ENCODE data around the gene SRRT.
"Not testable (repeated sequence)": the region's sequence is repeated elsewhere in the genome, so short reads cannot be mapped to it uniquely, and the experiment has no call there.

The SRRT gene

GRCh38 chr7:100895701-100895955 is 20.7 kb downstream of the SRRT start, which contains the start of gene ACHE:
Gene ACHE (minus strand): TSS chr7:100895888. CDS start chr7:100894232, 1,656 bp downstream.
- no peak for DNase-seq

- peak; percentile 28 for DNase-seq
These were observed 21.2 kb downstream of the SRRT start for GRCh38 chr7:100895956-100896731.

GRCh38 chr7:100896732-100897608 is 22.1 kb downstream of the SRRT start:
- DNase-seq: peak; percentile 21

GRCh38 chr7:100897772-100898454 is 23.0 kb downstream of the SRRT start:
- no peak for DNase-seq

- DNase-seq: no peak
These were observed 24.5 kb downstream of the SRRT start for GRCh38 chr7:100899432-100899831.

GRCh38 chr7:100900978-100901377 is 26.1 kb downstream of the SRRT start:
- no peak for DNase-seq

- no peak for DNase-seq
These were observed 27.0 kb downstream of the SRRT start for GRCh38 chr7:100901921-100902332.

- DNase-seq: no peak
These were observed 27.7 kb downstream of the SRRT start for GRCh38 chr7:100902638-100903037.

GRCh38 chr7:100908512-100908911 is 33.6 kb downstream of the SRRT start:
- no peak for DNase-seq

- DNase-seq: not testable (repeated sequence)
These were observed 35.5 kb downstream of the SRRT start for GRCh38 chr7:100910443-100910842.

GRCh38 chr7:100911484-100911883 is 36.6 kb downstream of the SRRT start:
- no peak for DNase-seq

- DNase-seq: no peak
These were observed 39.4 kb downstream of the SRRT start for GRCh38 chr7:100914208-100914878.

GRCh38 chr7:100914879-100915447 is 40.1 kb downstream of the SRRT start:
- DNase-seq: no peak

GRCh38 chr7:100919335-100919734 is 44.4 kb downstream of the SRRT start:
- DNase-seq: not testable (repeated sequence)

GRCh38 chr7:100919779-100920437 is 45.0 kb downstream of the SRRT start:
- DNase-seq: not testable (repeated sequence)

GRCh38 chr7:100921039-100921438 is 46.1 kb downstream of the SRRT start:
- no peak for DNase-seq

- not testable (repeated sequence) for DNase-seq
These were observed 48.7 kb downstream of the SRRT start for GRCh38 chr7:100923616-100924015.

GRCh38 chr7:100929808-100930174 is 54.9 kb downstream of the SRRT start:
- no peak for DNase-seq

- DNase-seq: no peak
These were observed 58.8 kb downstream of the SRRT start for GRCh38 chr7:100933734-100934133.

- DNase-seq: not testable (repeated sequence)
These were observed 60.5 kb downstream of the SRRT start for GRCh38 chr7:100935381-100935780.

- DNase-seq: not testable (repeated sequence)
These were observed 61.3 kb downstream of the SRRT start for GRCh38 chr7:100936167-100936566.
